OCI-LY1 (cell line): ENCODE results near the gene SERPIND1.

ENCODE experiments used
- H2AFZ ChIP-seq: fragments of 200-600 bp; sonication (generic), shearing (Covaris generic); 2 replicates; pipeline ENCODE4 v1.6.0; 2014; ENCODE audit warnings: antibody characterized with exemption, mild to moderate bottlenecking, low read length
- H3F3A ChIP-seq: fragments of 200-600 bp; sonication (generic), shearing (Covaris generic); 2 replicates; pipeline ENCODE4 v1.6.0; 2014; ENCODE audit warnings: mild to moderate bottlenecking, antibody characterized with exemption, low read length, moderate library complexity; ENCODE audit not compliant: insufficient read depth
- H3K27ac ChIP-seq: fragments of 200-600 bp; sonication (generic); 2 replicates; pipeline ENCODE4 v1.5.1; 2014; ENCODE audit warnings: low read length, mixed run types, mild to moderate bottlenecking, low read depth; ENCODE audit not compliant: poor library complexity, severe bottlenecking
- H3K27me3 ChIP-seq: fragments of 200-600 bp; sonication (generic); 2 replicates; pipeline ENCODE4 v1.6.0; 2014; ENCODE audit warnings: antibody characterized with exemption, mild to moderate bottlenecking, low read length, moderate library complexity; ENCODE audit not compliant: insufficient read depth
- H3K36me3 ChIP-seq: fragments of 200-600 bp; sonication (generic); 2 replicates; pipeline ENCODE4 v1.6.1; 2014; ENCODE audit warnings: mild to moderate bottlenecking, antibody characterized with exemption, low read length, moderate library complexity, mixed read lengths; ENCODE audit not compliant: insufficient read depth
- H3K4me1 ChIP-seq: fragments of 200-600 bp; sonication (generic); 2 replicates; pipeline ENCODE4 v1.5.1; 2014; ENCODE audit warnings: mild to moderate bottlenecking, low read length, moderate library complexity; ENCODE audit not compliant: insufficient read depth, severe bottlenecking
- H3K4me2 ChIP-seq: fragments of 200-600 bp; sonication (generic), shearing (Covaris generic); 2 replicates; pipeline ENCODE4 v1.6.1; 2014; ENCODE audit warnings: low read length
- H3K4me3 ChIP-seq: fragments of 200-600 bp; sonication (generic); 2 replicates; pipeline ENCODE4 v1.5.1; 2014; ENCODE audit warnings: low read length, low read depth, mild to moderate bottlenecking, mixed read lengths; ENCODE audit not compliant: poor library complexity, severe bottlenecking
- H3K79me2 ChIP-seq: fragments of 200-600 bp; shearing (Covaris generic); 2 replicates; pipeline ENCODE4 v1.6.1; 2016; ENCODE audit warnings: mixed run types, low read length, mixed read lengths; ENCODE audit not compliant: insufficient read depth
- H3K9ac ChIP-seq: fragments of 200-600 bp; sonication (generic), shearing (Covaris generic); 2 replicates; pipeline ENCODE4 v1.6.1; 2014; ENCODE audit warnings: mild to moderate bottlenecking, low read length, mixed read lengths
- H3K9me2 ChIP-seq: fragments of 200-600 bp; sonication (generic), shearing (Covaris generic); 2 replicates; pipeline ENCODE4 v1.6.1; 2014; ENCODE audit warnings: low read depth, mild to moderate bottlenecking, low read length, mixed read lengths
- H3K9me3 ChIP-seq: fragments of 200-600 bp; shearing (Covaris generic); 2 replicates; pipeline ENCODE4 v1.6.1; 2014; ENCODE audit warnings: low read length, mixed read lengths
- H4K20me1 ChIP-seq: fragments of 200-600 bp; sonication (generic), shearing (Covaris generic); 2 replicates; pipeline ENCODE4 v1.6.0; 2016; ENCODE audit warnings: mild to moderate bottlenecking, low read length; ENCODE audit not compliant: insufficient read depth
- CTCF ChIP-seq: fragments of 200-600 bp; sonication (generic), shearing (Covaris generic); IDR thresholded peaks from 2 replicates; pipeline ENCODE4 v1.5.1; 2017; ENCODE audit warnings: mild to moderate bottlenecking, antibody characterized with exemption, low read length, moderate library complexity, mixed read lengths
- EZH2 ChIP-seq: fragments of 200-600 bp; sonication (generic), shearing (Covaris generic); IDR thresholded peaks from 2 replicates; pipeline ENCODE4 v1.8.0; 2017; ENCODE audit warnings: borderline replicate concordance, mixed run types, mild to moderate bottlenecking, antibody characterized with exemption, low read length, moderate library complexity, mixed read lengths

The SERPIND1 gene

GRCh38 chr22:20802922-20803553 lies 29.1 kb downstream of the SERPIND1 start:
- Histone ChIP-seq H3K27me3 (no peaks in the 10 kb centered on the region), H3K9ac (no peak overlapping the region)
- no peak for TF ChIP-seq EZH2
- no peak for TF ChIP-seq CTCF

GRCh38 chr22:20803696-20804324 lies 29.9 kb downstream of the SERPIND1 start:
- H3K36me3 ChIP-seq: peaks cover 83% of the 10 kb centered on the region
- TF ChIP-seq CTCF: peak; percentile 64; the same call in 1 of the 2 replicates
- no peak for TF ChIP-seq EZH2
- H3K9me3 ChIP-seq: no peaks in the 10 kb centered on the region
- no peaks in the 10 kb centered on the region for H3K9me2 ChIP-seq
- H3K4me1 ChIP-seq: no peaks in the 10 kb centered on the region
- no peak overlapping the region for H3K27ac ChIP-seq
- H4K20me1 ChIP-seq: no peaks in the 10 kb centered on the region
- no peak overlapping the region for H3K9ac ChIP-seq
- no peak overlapping the region for H3K4me2 ChIP-seq
- no peaks in the 10 kb centered on the region for H3K79me2 ChIP-seq
- H3F3A ChIP-seq: no peaks in the 10 kb centered on the region
- no peaks in the 10 kb centered on the region for H3K27me3 ChIP-seq
- no peak overlapping the region for H3K4me3 ChIP-seq
- H2AFZ ChIP-seq: no peak overlapping the region

More at GRCh38 chr22:20802922-20803553, 29.1 kb downstream of the SERPIND1 start:
- no peaks in the 10 kb centered on the region for H3K79me2 ChIP-seq
- peaks cover 85% of the 10 kb centered on the region for H3K36me3 ChIP-seq
- H3K9me2 ChIP-seq: no peaks in the 10 kb centered on the region
- no peak overlapping the region for H3K27ac ChIP-seq
- no peak overlapping the region for H3K4me2 ChIP-seq
- H3F3A ChIP-seq: no peaks in the 10 kb centered on the region
- no peaks in the 10 kb centered on the region for H3K4me1 ChIP-seq
- H3K4me3 ChIP-seq: no peak overlapping the region
- no peaks in the 10 kb centered on the region for H4K20me1 ChIP-seq
- no peak overlapping the region for H2AFZ ChIP-seq
- no peaks in the 10 kb centered on the region for H3K9me3 ChIP-seq

- Histone ChIP-seq H4K20me1 (no peaks in the 10 kb centered on the region), H3K9me3 (no peaks in the 10 kb centered on the region), H3K4me3 (no peak overlapping the region), H3K36me3 (peaks cover 83% of the 10 kb centered on the region), H3F3A (no peaks in the 10 kb centered on the region), H3K9ac (no peak overlapping the region), H3K4me1 (no peaks in the 10 kb centered on the region), H3K27me3 (no peaks in the 10 kb centered on the region), H2AFZ (no peak overlapping the region), H3K9me2 (no peaks in the 10 kb centered on the region), H3K4me2 (no peak overlapping the region), H3K79me2 (no peaks in the 10 kb centered on the region), H3K27ac (no peak overlapping the region)
- TF ChIP-seq CTCF (no peak), EZH2 (no peak)
These were observed 30.7 kb downstream of the SERPIND1 start for GRCh38 chr22:20804650-20805049.
